DOHH2 (cell line): Measurements from ENCODE around the gene PDZD4.

Experiments used
- H3F3A ChIP-seq: fragments of 200-600 bp; sonication (generic), shearing (Covaris generic); 2 replicates; pipeline ENCODE4 v1.6.0; 2016; ENCODE audit warnings: antibody characterized with exemption, mild to moderate bottlenecking; ENCODE audit not compliant: control insufficient read depth, insufficient read depth
- H3K27ac ChIP-seq: fragments of 200-600 bp; sonication (generic); 2 replicates; pipeline ENCODE4 v1.5.1; 2014; ENCODE audit warnings: low read depth, mild to moderate bottlenecking, low read length, moderate library complexity
- H3K27me3 ChIP-seq: fragments of 200-600 bp; sonication (generic); 2 replicates; pipeline ENCODE4 v1.6.1; 2014; ENCODE audit warnings: mild to moderate bottlenecking, low read length, mixed read lengths; ENCODE audit not compliant: control insufficient read depth
- H3K36me3 ChIP-seq: fragments of 200-600 bp; sonication (generic); 2 replicates; pipeline ENCODE4 v1.6.1; 2014; ENCODE audit warnings: mild to moderate bottlenecking, low read length, moderate library complexity, mixed read lengths; ENCODE audit not compliant: control insufficient read depth
- H3K4me1 ChIP-seq: fragments of 200-600 bp; sonication (generic); 2 replicates; pipeline ENCODE4 v1.6.1; 2014; ENCODE audit warnings: mild to moderate bottlenecking, low read length, mixed read lengths; ENCODE audit not compliant: control insufficient read depth
- H3K4me2 ChIP-seq: fragments of 200-600 bp; sonication (generic); 2 replicates; pipeline ENCODE4 v1.6.0; 2014; ENCODE audit warnings: mild to moderate bottlenecking, low read length, moderate library complexity
- H3K4me3 ChIP-seq: fragments of 200-600 bp; sonication (generic); 2 replicates; pipeline ENCODE4 v1.5.1; 2014; ENCODE audit warnings: mild to moderate bottlenecking, low read length, mixed read lengths
- H3K79me2 ChIP-seq: fragments of 200-600 bp; sonication (generic); 2 replicates; pipeline ENCODE4 v1.6.1; 2014; ENCODE audit warnings: mild to moderate bottlenecking, low read length, mixed read lengths; ENCODE audit not compliant: control insufficient read depth
- H3K9me2 ChIP-seq: fragments of 200-600 bp; sonication (generic); replicated peaks from 2 replicates; pipeline ENCODE4 v1.6.1; 2014; ENCODE audit warnings: mild to moderate bottlenecking, low read length, mixed read lengths; ENCODE audit not compliant: control insufficient read depth
- H3K9me3 ChIP-seq: fragments of 200-600 bp; sonication (generic); 2 replicates; pipeline ENCODE4 v1.6.1; 2014; ENCODE audit warnings: antibody characterized with exemption, low read length, mixed read lengths; ENCODE audit not compliant: control insufficient read depth, insufficient read depth
- H4K20me1 ChIP-seq: fragments of 200-600 bp; sonication (generic); 2 replicates; pipeline ENCODE4 v1.6.0; 2014; ENCODE audit warnings: low read depth, mild to moderate bottlenecking, antibody characterized with exemption, low read length, moderate library complexity; ENCODE audit not compliant: control insufficient read depth, insufficient read depth
- CTCF ChIP-seq: fragments of 200-600 bp; sonication (generic); IDR thresholded peaks from one replicate; pipeline ENCODE4 v1.5.1; 2014; ENCODE audit warnings: antibody characterized with exemption, mild to moderate bottlenecking, low read depth, low read length; ENCODE audit not compliant: poor library complexity, severe bottlenecking
- EZH2phosphoT487 ChIP-seq: fragments of 200-600 bp; sonication (generic); IDR thresholded peaks from 2 replicates; pipeline ENCODE4 v1.6.1; 2017; ENCODE audit warnings: borderline replicate concordance, mild to moderate bottlenecking, antibody characterized with exemption, low read length, moderate library complexity, mixed read lengths

PDZD4 gene

DNA sequence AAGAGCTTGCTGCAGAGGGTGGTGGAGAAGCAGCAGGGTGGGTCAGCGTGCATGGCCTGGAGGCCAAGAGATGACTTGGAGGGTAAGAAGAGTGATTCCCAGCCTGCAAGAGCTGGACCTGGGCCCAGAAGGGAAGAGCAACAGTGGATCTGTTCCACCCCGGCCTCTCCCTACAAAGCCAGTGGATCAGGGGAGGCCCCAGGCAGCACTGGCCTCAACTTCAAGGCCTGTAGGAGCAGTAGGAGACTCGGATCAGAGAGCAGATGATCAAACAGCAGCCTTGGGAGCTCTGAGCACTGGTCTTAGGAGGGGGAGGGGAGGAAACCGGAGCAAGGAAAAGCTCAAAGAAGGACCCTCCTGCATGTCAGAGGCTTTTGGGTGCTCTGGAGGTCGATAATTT is 48.0 kb upstream of the PDZD4 start:
- Histone ChIP-seq H3K79me2 (no peaks in the 10 kb centered on the region), H3K4me2 (no peak overlapping the region), H4K20me1 (no peaks in the 10 kb centered on the region), H3K27ac (no peak overlapping the region), H3K36me3 (no peaks in the 10 kb centered on the region), H3K4me1 (no peaks in the 10 kb centered on the region), H3K27me3 (peaks cover 3% of the 10 kb centered on the region; the same call in 1 of the 2 replicates), H3K9me3 (no peaks in the 10 kb centered on the region), H3F3A (no peaks in the 10 kb centered on the region), H3K4me3 (no peak overlapping the region), H3K9me2 (no peaks in the 10 kb centered on the region)
- TF ChIP-seq EZH2phosphoT487 (no peak), CTCF (no peak)

GRCh38 chrX:153877571-153878261 is 47.4 kb upstream of the PDZD4 start:
- Histone ChIP-seq H3K36me3 (no peaks in the 10 kb centered on the region), H3K4me3 (no peak overlapping the region), H3K27ac (no peak overlapping the region), H3K9me2 (no peaks in the 10 kb centered on the region), H3K4me2 (no peak overlapping the region), H3K27me3 (peaks cover 3% of the 10 kb centered on the region; the same call in 1 of the 2 replicates), H3F3A (no peaks in the 10 kb centered on the region), H3K79me2 (no peaks in the 10 kb centered on the region), H4K20me1 (no peaks in the 10 kb centered on the region), H3K4me1 (no peaks in the 10 kb centered on the region), H3K9me3 (no peaks in the 10 kb centered on the region)
- TF ChIP-seq CTCF (no peak), EZH2phosphoT487 (no peak)

DNA sequence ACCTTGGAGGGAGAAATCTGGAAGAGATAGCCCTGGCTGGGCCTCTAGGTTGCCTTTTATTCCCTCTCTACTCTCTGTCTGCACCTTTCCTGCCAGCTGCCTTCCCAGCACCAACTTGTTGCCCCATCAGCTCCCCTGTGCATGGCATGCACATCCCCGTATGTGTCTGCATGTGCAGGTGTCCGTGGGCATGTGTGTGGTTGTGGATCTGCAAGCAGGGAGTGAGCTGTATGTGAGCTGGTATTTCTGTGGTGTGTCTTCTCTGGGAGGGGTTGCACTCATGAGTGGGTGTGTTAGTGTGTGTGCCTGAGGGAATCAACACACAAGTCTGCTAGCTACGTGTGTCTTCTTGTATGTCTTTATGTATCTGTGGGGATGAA is 45.8 kb upstream of the PDZD4 start:
- Histone ChIP-seq H3K4me2 (no peak overlapping the region), H3K27ac (no peak overlapping the region), H3K9me2 (no peaks in the 10 kb centered on the region), H3K9me3 (no peaks in the 10 kb centered on the region), H3F3A (no peaks in the 10 kb centered on the region), H3K79me2 (no peaks in the 10 kb centered on the region), H3K4me1 (no peaks in the 10 kb centered on the region), H3K36me3 (no peaks in the 10 kb centered on the region), H3K4me3 (no peak overlapping the region), H3K27me3 (peaks cover 3% of the 10 kb centered on the region; the same call in 1 of the 2 replicates), H4K20me1 (no peaks in the 10 kb centered on the region)
- TF ChIP-seq EZH2phosphoT487, result no peak
- TF ChIP-seq CTCF, result no peak
